ENCODE measurements around the gene TBC1D30.

The TBC1D30 gene

GRCh38 chr12:64909124-64909523, 84.7 kb downstream of the TBC1D30 start:
- no peak for DNase-seq (ENCODE audit: low read depth in 2 of 2)

- no peak for DNase-seq (ENCODE audit: low read depth in 2 of 2)
These were observed 86.6 kb downstream of the TBC1D30 start for GRCh38 chr12:64911081-64911480.

GRCh38 chr12:64911912-64912311, 87.5 kb downstream of the TBC1D30 start:
- no peak for DNase-seq (ENCODE audit: low read depth in 2 of 2)

GRCh38 chr12:64912516-64913255, 88.2 kb downstream of the TBC1D30 start:
- DNase-seq (ENCODE audit: low read depth in 2 of 2), result no peak

GRCh38 chr12:64915242-64915641, 90.8 kb downstream of the TBC1D30 start:
- no peak for DNase-seq (ENCODE audit: low read depth in 2 of 2)

- DNase-seq (ENCODE audit: low read depth in 2 of 2), result no peak
These were observed 92.2 kb downstream of the TBC1D30 start for GRCh38 chr12:64916411-64917261.

- no peak for DNase-seq (ENCODE audit: low read depth in 2 of 2)
These were observed 93.9 kb downstream of the TBC1D30 start for GRCh38 chr12:64918344-64918743.

- no peak for DNase-seq (ENCODE audit: low read depth in 2 of 2)
These were observed 94.4 kb downstream of the TBC1D30 start for GRCh38 chr12:64918801-64919200.

- no peak for DNase-seq (ENCODE audit: low read depth in 2 of 2)
These were observed 98.4 kb downstream of the TBC1D30 start for GRCh38 chr12:64922853-64923252.

- no peak for DNase-seq (ENCODE audit: low read depth in 2 of 2)
These were observed 99.1 kb downstream of the TBC1D30 start for GRCh38 chr12:64923536-64923935.
